GM18502 (cell line): Measurements from ENCODE around the gene SNRPA.
A peak's percentile ranks its signal among the peaks of the same experiment; 100 is the strongest.

Source experiments
- ATAC-seq: cut with Tn5 transposase; IDR thresholded peaks from one replicate; pipeline ENCODE4 v1.9.1; 2021; ENCODE audit warnings: mild to moderate bottlenecking; ENCODE audit not compliant: unreplicated experiment, poor library complexity

Gene SNRPA

DNA sequence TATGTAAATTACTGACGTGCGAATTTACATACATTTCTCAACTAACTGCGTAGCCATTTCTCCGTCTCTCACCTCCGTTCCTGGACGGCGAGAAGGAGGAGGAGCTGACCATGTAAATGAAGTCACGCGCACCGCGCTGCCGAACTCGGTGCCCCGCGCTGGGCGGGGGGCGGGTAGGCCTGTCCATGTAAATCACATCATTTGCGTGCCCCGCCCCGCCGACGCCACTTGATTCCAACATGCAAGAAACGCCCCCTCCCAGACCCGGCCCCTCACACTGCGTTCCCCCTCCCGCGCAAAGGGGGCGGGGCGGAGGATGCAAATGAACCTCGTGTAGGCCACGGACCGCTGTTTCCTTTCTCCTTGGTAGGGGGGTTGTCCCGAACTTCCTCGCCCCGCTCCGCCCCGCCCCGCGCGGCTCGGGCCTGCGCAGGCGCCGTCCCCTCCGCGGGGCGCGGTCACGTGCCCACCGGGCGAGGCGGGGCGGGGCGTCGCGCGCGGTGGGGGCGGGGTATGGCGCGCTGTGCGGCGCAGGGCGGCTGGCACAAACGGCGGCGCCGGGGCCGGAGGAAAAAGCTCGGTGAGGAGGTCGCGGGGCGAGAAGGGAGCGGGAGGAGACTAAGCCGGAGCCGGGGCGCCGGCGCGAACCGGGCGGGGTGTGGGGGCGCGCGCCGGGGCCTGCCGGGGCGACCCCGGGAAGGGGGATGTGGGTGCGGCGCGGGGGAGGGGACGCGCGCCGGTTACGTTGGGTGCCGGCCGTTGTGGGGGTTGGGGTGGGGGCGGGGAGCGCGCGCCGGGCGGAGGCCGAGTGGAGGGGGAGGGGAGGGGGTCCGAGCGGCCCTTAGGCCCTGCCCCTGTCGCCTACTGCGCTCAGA, 47.9 kb downstream of the SNRPA start, which contains the start of gene EGLN2:
Gene EGLN2 (plus strand): TSS at position 509 of the 875 bp plus-strand sequence. CDS start 1,382 bp downstream, outside the sequence.
- peak; percentile 81 for ATAC-seq

DNA sequence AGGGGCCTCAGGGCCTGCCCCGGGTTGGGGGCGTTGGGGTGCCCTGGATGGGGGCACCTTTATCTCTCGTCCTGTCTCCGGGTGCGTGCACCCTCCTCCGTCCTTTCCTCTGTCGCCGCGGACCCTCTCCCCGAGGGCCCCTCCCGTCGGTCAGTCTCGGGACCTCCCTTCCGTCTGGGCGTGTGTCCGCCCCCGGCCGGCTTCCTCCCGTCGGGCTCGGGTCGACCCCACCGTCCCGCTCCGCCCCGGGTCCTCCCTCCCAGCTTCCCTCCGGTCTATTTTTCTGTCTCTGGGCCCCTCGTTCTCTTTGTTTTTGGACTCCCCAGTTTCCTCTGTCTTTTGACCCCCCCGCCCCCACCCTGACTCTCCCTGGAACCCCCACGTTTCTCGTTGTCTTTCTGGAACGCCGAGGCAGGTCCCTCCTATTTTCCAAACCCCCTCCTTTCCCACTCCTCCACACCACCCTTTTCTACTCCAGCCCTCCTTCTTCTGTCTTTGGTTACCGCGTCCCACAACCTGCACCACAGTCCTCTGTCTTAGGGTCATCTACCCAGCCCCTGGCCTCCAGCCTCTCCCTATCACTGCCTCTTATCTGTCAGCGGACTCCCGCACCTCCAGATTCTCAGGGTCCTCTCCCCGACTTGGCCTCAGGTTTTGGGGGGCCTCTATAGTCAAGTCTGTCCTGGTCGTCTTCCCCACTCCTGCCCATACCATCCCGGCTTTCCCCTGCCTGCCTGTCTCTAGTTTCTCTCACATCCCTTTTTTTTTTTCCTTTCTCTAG, 48.7 kb downstream of the SNRPA start:
- ATAC-seq: no peak

- no peak for ATAC-seq
Observed at GRCh38 chr19:40800339-40800996, 49.5 kb downstream of the SNRPA start.

DNA sequence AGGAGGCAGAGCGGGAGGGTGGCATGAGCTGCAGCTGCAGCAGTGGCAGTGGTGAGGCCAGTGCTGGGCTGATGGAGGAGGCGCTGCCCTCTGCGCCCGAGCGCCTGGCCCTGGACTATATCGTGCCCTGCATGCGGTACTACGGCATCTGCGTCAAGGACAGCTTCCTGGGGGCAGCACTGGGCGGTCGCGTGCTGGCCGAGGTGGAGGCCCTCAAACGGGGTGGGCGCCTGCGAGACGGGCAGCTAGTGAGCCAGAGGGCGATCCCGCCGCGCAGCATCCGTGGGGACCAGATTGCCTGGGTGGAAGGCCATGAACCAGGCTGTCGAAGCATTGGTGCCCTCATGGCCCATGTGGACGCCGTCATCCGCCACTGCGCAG, 50.0 kb downstream of the SNRPA start:
- no peak for ATAC-seq

- ATAC-seq: no peak
Observed at GRCh38 chr19:40801426-40802299, 50.7 kb downstream of the SNRPA start.

GRCh38 chr19:40802300-40803169, 51.5 kb downstream of the SNRPA start:
- ATAC-seq: no peak

DNA sequence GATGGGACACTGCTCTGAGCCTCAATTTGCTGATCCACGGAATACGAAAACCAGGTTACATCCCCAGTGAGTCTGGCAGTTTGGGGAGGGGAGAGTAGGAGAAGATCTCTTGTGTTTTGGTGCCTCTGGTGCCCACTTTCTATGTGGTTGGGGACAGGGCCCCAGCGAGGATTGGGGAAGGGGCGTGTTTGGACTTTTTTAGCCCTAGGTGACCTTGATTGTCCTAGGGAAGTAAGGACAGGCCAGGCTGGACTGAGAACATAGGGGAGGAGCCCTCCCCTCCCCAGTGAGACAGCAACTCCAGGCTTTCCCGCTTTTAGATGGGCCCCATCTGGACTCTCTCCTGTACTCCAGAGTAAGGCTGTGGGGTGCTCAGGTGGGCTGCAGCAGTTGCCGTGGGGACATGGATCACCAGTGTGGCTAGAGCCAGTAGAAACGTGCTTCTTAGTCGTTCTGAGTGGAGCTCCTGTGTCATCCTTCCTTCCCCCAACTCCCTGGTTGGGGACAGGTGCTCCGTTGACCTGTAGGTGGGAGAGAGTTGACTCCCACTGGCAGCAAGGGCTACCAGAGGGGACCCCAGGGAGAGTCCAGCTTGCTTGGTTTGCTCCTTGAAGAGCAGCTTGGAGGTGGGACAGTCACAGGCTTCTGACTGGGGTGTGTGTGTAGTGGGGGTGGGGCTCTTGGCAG, 52.3 kb downstream of the SNRPA start:
- ATAC-seq: no peak

DNA sequence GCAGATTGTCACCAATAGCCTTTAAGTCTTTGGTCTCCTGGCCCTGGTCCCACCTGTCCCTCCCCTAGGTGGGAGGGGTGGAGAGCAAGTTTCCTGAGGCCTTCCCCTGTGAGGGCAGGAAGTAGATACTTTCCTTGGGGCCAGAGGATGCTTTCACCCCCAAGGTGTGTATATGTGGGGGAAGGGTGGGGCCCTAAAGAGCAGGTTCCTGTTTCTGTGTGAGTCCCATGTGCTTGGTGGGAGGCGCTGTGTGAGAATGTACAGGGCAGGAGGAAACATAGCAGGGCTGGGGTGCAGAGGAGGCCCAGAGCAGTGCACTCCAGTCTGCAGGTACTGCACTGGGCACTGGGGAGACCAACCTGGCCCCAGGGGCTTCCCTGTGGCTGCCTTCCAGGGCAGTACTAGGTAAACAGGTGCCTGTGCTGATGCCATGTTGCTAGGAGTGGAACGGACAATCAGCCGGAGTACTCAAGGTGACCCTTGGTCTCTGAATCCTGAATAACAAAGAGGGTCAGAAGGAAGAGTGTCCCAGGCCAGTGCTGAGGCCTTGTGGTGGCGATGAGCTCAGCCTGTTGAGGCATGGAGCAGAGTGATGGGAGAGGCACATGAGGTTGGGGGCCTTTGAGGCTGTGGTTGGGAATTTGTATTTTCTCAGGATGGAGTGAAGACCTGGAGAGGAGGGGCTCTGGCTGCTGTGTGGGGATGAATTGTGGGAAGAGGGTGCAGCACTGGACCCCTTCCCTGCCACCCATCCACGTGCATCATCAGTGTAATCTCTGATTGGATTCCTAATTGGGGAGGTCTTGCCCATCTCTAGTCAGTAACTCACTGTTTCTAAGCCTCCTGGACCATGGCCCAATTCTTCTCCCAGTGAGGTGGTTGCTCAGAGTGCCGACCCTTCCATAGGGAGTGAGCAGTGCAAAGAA, 53.1 kb downstream of the SNRPA start:
- ATAC-seq: peak; percentile 38

- ATAC-seq: no peak
Observed at GRCh38 chr19:40804783-40805242, 53.8 kb downstream of the SNRPA start.

- no peak for ATAC-seq
Observed at GRCh38 chr19:40805258-40805868, 54.4 kb downstream of the SNRPA start.

DNA sequence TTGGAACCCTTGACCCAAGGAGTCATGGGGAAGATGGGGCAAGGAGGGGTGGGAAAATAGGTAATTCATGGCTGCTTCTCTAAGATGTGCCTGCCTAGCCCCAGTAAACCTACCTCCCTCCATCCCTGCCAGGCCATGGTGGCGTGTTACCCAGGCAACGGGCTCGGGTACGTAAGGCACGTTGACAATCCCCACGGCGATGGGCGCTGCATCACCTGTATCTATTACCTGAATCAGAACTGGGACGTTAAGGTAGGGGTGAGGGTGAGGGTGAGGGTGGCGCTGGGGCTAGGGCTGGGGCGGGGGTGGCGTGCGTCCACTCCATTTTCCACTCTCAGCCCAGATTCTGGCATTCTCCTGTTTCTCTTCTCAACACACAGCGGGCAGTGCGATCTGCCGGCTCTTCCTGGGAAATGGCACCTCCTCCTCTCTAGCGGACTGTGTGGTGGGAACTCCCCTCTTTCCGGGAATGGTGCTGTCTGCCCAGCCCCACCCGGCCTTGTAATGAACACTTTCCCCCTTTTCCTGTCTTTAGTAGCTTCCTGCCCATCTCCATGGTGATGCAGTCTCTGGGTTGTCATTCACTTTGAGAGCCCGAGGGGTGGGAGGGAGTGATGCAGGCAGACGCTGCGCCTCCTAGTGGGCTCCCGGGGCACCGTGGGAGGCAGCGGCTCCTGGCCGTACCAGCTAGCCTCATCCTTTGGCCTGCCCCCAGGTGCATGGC, 55.6 kb downstream of the SNRPA start:
- no peak for ATAC-seq

GRCh38 chr19:40807147-40808020, 56.4 kb downstream of the SNRPA start:
- no peak for ATAC-seq

- ATAC-seq: no peak
Observed at GRCh38 chr19:40808021-40808325, 57.0 kb downstream of the SNRPA start.

GRCh38 chr19:40808497-40808896, 57.5 kb downstream of the SNRPA start:
- ATAC-seq: no peak

- ATAC-seq: no peak
Observed at GRCh38 chr19:40809358-40810086, 58.5 kb downstream of the SNRPA start.
